A549 (cell line): ENCODE measurements around the gene REC8. TPM values are rescaled to one million over a fixed set of nuclear protein-coding genes. Genes with fewer than 3 reads are reported as not detected.

Experiments
- ATAC-seq, 2 experiments: fragments of 200-7000 bp in 1 of 2; fragments of >200 bp in 1 of 2; cut with Nextera tagmentation in 1 of 2; cut with Tn5 transposase in 1 of 2; 3 replicates each; pipeline versions ENCODE4 v1.8.0 to v1.9.1; 2018 to 2020; ENCODE audit warnings: mild to moderate bottlenecking in 1 of 2, moderate library complexity in 1 of 2
- CTCF ChIA-PET: fragments of 300-600 bp; sonication (Branson Sonifier 250); formaldehyde crosslinking; extraction: SDS; loops from one replicate; lab custom pipeline; 2021; ENCODE audit warnings: antibody characterized with exemption, inconsistent platforms; lab: Yijun Ruan, JAX
- POLR2A ChIA-PET: fragments of 350-600 bp; formaldehyde crosslinking; extraction: SDS; loops from one replicate; lab custom pipeline; 2021; ENCODE audit warnings: antibody characterized with exemption, inconsistent platforms; lab: Yijun Ruan, JAX
- DNase-seq, 2 experiments: peaks; one replicate each; pipeline versions ENCODE4 v3.0.0 to v3.0.0-alpha.2; 2011 to 2016; ENCODE audit warnings: low read depth in 1 of 2, low spot score in 1 of 2
- FAIRE-seq: peaks from 2 replicates; lab custom pipeline; 2011; peaks lifted over from hg19 to GRCh38; lab: Jason Lieb, UNC
- H3K27ac ChIP-seq, 2 experiments: fragments of >200 bp; sonication (Bioruptor Twin); formaldehyde crosslinking; 3 replicates each; pipeline ENCODE4 v1.5.1; 2016 to 2017
- H3K4me1 ChIP-seq: fragments of >200 bp; sonication (Bioruptor Twin); formaldehyde crosslinking; 3 replicates; pipeline ENCODE4 v1.6.1; 2016
- H3K4me2 ChIP-seq: fragments of >200 bp; sonication (Bioruptor Twin); formaldehyde crosslinking; 3 replicates; pipeline ENCODE4 v1.6.1; 2016
- H3K4me3 ChIP-seq: fragments of >200 bp; sonication (Bioruptor Twin); formaldehyde crosslinking; 3 replicates; pipeline ENCODE4 v1.5.1; 2016
- H3K9me3 ChIP-seq: fragments of >200 bp; sonication (Bioruptor Twin); formaldehyde crosslinking; 3 replicates; pipeline ENCODE4 v1.6.1; 2016
- CBX2 ChIP-seq: fragments of 200-600 bp; sonication (generic); IDR thresholded peaks from 2 replicates; pipeline ENCODE4 v1.6.1; 2016; ENCODE audit warnings: low read depth, mild to moderate bottlenecking, borderline replicate concordance
- CBX8 ChIP-seq: fragments of 200-600 bp; sonication (generic); IDR thresholded peaks from 2 replicates; pipeline ENCODE4 v1.6.1; 2016
- CHD4 ChIP-seq: fragments of 200-600 bp; sonication (generic); IDR thresholded peaks from 2 replicates; pipeline ENCODE4 v1.6.1; 2016; ENCODE audit warnings: antibody characterized with exemption, mild to moderate bottlenecking, borderline replicate concordance
- EHF ChIP-seq: fragments of 250-450 bp; sonication (Bioruptor Pico); IDR thresholded peaks from 2 replicates; pipeline ENCODE4 v1.5.0; 2020; ENCODE audit warnings: mild to moderate bottlenecking
- EHMT2 ChIP-seq: fragments of 200-600 bp; sonication (generic); IDR thresholded peaks from 2 replicates; pipeline ENCODE4 v1.6.1; 2016; ENCODE audit warnings: antibody characterized with exemption, low read depth, mild to moderate bottlenecking, moderate library complexity
- ESRRA ChIP-seq: fragments of 150-350 bp; IDR thresholded peaks from 2 replicates; pipeline ENCODE4 v1.6.1; 2014; ENCODE audit warnings: mild to moderate bottlenecking, low read length, borderline replicate concordance
- HEYL ChIP-seq: fragments of 250-450 bp; sonication (Bioruptor Pico); IDR thresholded peaks from 2 replicates; pipeline ENCODE4 v1.8.0; 2021; ENCODE audit warnings: mild to moderate bottlenecking, moderate library complexity
- HOXA7 ChIP-seq: fragments of 250-450 bp; sonication (Bioruptor Pico); IDR thresholded peaks from 2 replicates; pipeline ENCODE4 v1.5.0; 2020; ENCODE audit warnings: mild to moderate bottlenecking, moderate library complexity
- HOXB13 ChIP-seq: fragments of 250-450 bp; sonication (Bioruptor Pico); IDR thresholded peaks from 2 replicates; pipeline ENCODE4 v1.5.0; 2020; ENCODE audit warnings: low read depth, mild to moderate bottlenecking, moderate library complexity
- JUN ChIP-seq, 2 experiments: fragments of >200 bp; sonication (Bioruptor Twin); formaldehyde crosslinking; IDR thresholded peaks; 2 replicates in 1 of 2; 3 replicates in 1 of 2; pipeline ENCODE4 v1.6.1; 2016 to 2017
- MAZ ChIP-seq: fragments of 150-350 bp; IDR thresholded peaks from 2 replicates; pipeline ENCODE4 v1.6.1; 2014; ENCODE audit warnings: antibody characterized with exemption, low read depth, low read length, borderline replicate concordance
- MYC ChIP-seq: IDR thresholded peaks from 2 replicates; pipeline ENCODE4 v1.6.1; 2012; ENCODE audit warnings: mild to moderate bottlenecking, inconsistent platforms, low read length, improper control_type of control experiment, borderline replicate concordance
- NPAS2 ChIP-seq: fragments of 250-450 bp; sonication (Bioruptor Pico); IDR thresholded peaks from 2 replicates; pipeline ENCODE4 v1.8.0; 2022; ENCODE audit warnings: mild to moderate bottlenecking, moderate library complexity, borderline replicate concordance
- NR3C1 ChIP-seq: fragments of >200 bp; sonication (Bioruptor Twin); formaldehyde crosslinking; IDR thresholded peaks from 3 replicates; pipeline ENCODE4 v1.6.1; 2017
- RARB ChIP-seq: fragments of 250-450 bp; sonication (Bioruptor Pico); IDR thresholded peaks from 2 replicates; pipeline ENCODE4 v1.8.0; 2021; ENCODE audit warnings: mild to moderate bottlenecking, moderate library complexity
- RCOR1 ChIP-seq: fragments of 150-350 bp; IDR thresholded peaks from 2 replicates; pipeline ENCODE4 v1.6.1; 2014; ENCODE audit warnings: antibody characterized with exemption, low read length, low read depth
- TFCP2L1 ChIP-seq: fragments of 250-450 bp; sonication (Bioruptor Pico); IDR thresholded peaks from 2 replicates; pipeline ENCODE4 v1.5.0; 2021; ENCODE audit warnings: mild to moderate bottlenecking
- WGBS: methylation state at CpG from one replicate; pipeline ENCODE4 v1.1.6; 2017; ENCODE audit errors: missing lambda C conversion rate; 5-methylcytosine and 5-hydroxymethylcytosine counted together
- polyA plus RNA-seq, 4 experiments: library from polyadenylated mRNA; depleted of rRNA in 3 of 4; stranded (reverse); fragments of >200 nt; fragmentation: RNase III in 1 of 4; extraction: RNeasy Plus Mini Kit Qiagen cat#74134 plus additional on column Dnase treatment in 1 of 4; gene quantifications; 2 replicates in 3 of 4; 3 replicates in 1 of 4; pipeline ENCODE4 v1.2.3, GENCODE V29; 2011 to 2017
- TF ChIP-seq, protein P1 (sequence below): fragments of 150-350 bp; IDR thresholded peaks from 2 replicates; pipeline ENCODE4 v1.6.1; 2014; ENCODE audit warnings: low read depth, mild to moderate bottlenecking, low read length
- TF ChIP-seq, protein P2 (sequence below): fragments of >200 bp; sonication (Bioruptor Twin); formaldehyde crosslinking; IDR thresholded peaks from 2 replicates; pipeline ENCODE4 v1.6.1; 2016
- TF ChIP-seq, protein P3 (sequence below): fragments of 450-650 bp; IDR thresholded peaks from 2 replicates; pipeline ENCODE4 v1.6.1; 2014; ENCODE audit warnings: antibody characterized with exemption
- TF ChIP-seq, protein P4 (sequence below): IDR thresholded peaks from 2 replicates; pipeline ENCODE4 v1.6.1; 2012

The REC8 gene
- polyA plus RNA-seq, 2 of the 4 experiments (the other 2 are of a cell fraction) = 1.9 to 4.2 TPM

DNA sequence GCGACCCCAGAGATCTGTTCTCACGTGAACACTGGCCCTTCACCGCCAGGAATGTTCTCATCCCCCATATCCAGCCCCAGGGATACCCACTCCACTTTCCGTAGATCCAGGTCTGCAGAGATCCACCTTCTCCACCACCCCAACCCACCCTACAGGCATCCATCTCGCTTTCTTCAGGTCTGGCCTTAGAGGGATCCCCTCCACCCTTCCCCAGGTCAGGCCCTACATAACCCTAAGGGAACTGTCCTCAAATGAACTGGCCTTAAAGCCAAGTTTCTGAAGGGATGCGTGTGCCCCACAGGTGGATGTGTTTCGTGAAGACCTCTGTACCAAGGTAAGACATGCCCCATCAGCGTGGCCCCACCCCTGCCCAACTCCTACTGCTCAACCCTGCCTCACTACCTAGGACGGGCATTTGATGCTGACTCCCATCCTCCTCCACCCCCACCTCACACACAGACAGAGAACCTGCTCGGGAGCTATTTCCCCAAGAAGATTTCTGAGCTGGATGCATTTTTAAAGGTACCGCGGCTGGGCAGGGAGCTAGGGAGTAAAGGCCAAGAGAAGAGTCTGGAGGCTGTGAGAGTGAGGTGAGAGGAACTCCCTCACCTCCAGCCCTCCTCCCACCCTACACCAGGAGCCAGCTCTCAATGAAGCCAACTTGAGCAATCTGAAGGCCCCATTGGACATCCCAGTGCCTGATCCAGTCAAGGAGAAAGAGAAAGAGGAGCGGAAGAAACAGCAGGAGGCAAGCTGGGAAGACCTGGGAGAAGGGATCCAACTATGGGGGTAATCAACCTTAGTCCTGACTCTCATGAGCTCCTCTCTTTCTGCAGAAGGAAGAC is 35.0 kb upstream of the REC8 start:
- Histone ChIP-seq H3K4me3 (peak overlapping the region; percentile 88), H3K27ac (peak overlapping the region; percentile 96 to 98), H3K4me2 (peak overlapping the region; percentile 98), H3K9me3 (no peaks in the 10 kb centered on the region), H3K4me1 (peaks cover 32% of the 10 kb centered on the region)
- 50% methylated on average over 13 of the region's 13 CpGs for WGBS
- TF ChIP-seq JUN (IDR thresholded peaks at IDR 0.05) (no peak), HOXA7 (no peak)
- TF ChIP-seq, protein P1, sequence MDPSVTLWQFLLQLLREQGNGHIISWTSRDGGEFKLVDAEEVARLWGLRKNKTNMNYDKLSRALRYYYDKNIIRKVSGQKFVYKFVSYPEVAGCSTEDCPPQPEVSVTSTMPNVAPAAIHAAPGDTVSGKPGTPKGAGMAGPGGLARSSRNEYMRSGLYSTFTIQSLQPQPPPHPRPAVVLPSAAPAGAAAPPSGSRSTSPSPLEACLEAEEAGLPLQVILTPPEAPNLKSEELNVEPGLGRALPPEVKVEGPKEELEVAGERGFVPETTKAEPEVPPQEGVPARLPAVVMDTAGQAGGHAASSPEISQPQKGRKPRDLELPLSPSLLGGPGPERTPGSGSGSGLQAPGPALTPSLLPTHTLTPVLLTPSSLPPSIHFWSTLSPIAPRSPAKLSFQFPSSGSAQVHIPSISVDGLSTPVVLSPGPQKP = no peak
- ATAC-seq (no peak), DNase-seq (no peak), FAIRE-seq (no peak)
- ChIA-PET POLR2A (interaction anchor here (0.6 to 5.2 kb wide), 5 partner anchors 16 to 77 kb away, joined by 3 to 48 read pairs (median 7); partner anchors contain the start of genes CHMP4A, DCAF11 and NRL), CTCF (interaction anchor here (0.7 to 5.4 kb wide), 12 partner anchors 9 to 83 kb away, joined by 3 to 47 read pairs (median 4); partner anchors contain the start of genes DCAF11, IRF9, NRL and RNF31)

DNA sequence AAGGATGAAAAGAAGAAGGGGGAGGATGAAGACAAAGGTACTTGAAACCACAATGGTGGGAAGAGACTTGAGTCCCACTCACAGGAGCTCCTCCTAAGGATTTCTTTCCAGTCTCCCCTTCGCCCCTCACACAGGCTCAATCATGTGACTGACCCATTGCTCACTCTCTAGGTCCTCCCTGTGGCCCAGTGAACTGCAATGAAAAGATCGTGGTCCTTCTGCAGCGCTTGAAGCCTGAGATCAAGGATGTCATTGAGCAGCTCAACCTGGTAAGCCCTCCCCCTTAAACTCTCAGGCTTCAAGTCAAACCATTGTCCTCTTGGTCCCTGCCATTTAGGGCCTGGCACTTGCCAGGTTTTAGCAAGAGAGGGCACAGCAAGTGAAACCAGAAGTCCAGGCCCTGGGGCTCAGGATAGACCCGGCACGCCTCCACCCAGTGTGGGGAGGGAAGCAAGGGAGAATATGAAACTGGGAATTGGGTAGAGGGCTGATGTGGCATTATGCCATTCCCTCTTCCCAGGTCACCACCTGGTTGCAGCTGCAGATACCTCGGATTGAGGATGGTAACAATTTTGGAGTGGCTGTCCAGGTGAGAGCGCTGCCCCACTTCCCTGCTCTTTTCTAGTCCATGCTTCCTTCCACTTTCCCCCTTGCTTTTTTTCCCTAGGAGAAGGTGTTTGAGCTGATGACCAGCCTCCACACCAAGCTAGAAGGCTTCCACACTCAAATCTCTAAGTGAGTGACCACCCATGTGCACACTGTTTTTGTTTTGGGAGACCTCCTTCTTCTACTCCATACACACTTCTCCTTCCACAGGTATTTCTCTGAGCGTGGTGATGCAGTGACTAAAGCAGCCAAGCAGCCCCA is 34.1 kb upstream of the REC8 start:
- Histone ChIP-seq H3K4me3 (no peak overlapping the region), H3K4me2 (no peak overlapping the region; the same call in 1 of the 3 replicates), H3K27ac (no peak overlapping the region), H3K9me3 (no peaks in the 10 kb centered on the region), H3K4me1 (peaks cover 37% of the 10 kb centered on the region)
- ChIA-PET CTCF (interaction anchor here (0.7 to 5.4 kb wide), 12 partner anchors 8 to 159 kb away, joined by 3 to 47 read pairs (median 4); partner anchors contain the start of genes DCAF11, IRF9, NRL and RNF31), POLR2A (interaction anchor here (0.6 to 5.2 kb wide), 4 partner anchors 9 to 44 kb away, joined by 3 to 48 read pairs (median 4); partner anchors contain the start of genes DCAF11, NRL and PCK2)
- DNase-seq (no peak), ATAC-seq (no peak), FAIRE-seq (no peak)
- TF ChIP-seq TFCP2L1 (CRISPR knock-in tag) = no peak
- TF ChIP-seq HOXB13 (CRISPR knock-in tag) = no peak
- TF ChIP-seq RARB (CRISPR knock-in tag) = no peak
- no peak for TF ChIP-seq CBX2
- TF ChIP-seq, protein P2, sequence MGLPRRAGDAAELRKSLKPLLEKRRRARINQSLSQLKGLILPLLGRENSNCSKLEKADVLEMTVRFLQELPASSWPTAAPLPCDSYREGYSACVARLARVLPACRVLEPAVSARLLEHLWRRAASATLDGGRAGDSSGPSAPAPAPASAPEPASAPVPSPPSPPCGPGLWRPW = no peak
- WGBS = 92% methylated on average over 8 of the region's 8 CpGs

DNA sequence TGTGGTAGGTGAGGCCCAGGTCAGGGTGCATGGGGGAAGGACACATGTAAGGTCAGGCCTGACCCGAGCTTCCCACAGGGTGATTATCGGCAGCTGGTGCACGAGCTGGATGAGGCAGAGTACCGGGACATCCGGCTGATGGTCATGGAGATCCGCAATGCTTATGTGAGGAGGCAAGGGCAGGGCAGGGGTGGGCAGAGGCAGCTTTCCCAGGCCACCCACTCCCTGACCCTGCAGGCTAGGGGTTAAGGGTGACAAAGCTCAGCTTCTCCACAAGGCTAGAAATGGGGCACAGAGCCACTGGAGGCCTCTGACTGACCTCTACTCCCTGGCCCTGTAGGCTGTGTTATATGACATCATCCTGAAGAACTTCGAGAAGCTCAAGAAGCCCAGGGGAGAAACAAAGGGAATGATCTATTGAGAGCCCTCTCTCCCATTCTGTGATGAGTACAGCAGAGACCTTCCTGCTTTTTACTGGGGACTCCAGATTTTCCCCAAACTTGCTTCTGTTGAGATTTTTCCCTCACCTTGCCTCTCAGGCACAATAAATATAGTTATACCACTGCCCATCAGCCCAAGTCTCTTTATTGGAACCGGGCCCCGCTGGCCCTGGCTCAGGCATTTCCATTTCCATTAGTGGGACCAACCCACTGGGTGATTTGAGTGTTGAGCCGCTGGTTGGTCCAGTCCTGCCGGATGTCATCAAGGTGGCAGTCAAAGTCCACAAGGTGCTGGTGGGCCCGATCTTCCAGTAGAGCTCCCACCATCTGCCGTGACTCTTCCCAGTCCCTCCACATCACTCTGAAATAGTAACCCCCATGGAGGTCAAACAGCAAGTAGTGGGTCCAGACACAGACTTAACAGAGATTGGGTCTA is 33.2 kb upstream of the REC8 start:
- ATAC-seq (no peak), FAIRE-seq (no peak), DNase-seq (no peak)
- no peaks in the 10 kb centered on the region for H3K9me3 ChIP-seq
- H3K4me3 ChIP-seq = no peak overlapping the region
- CTCF ChIA-PET = interaction anchor here (1.0 to 5.4 kb wide), 12 partner anchors 10 to 159 kb away, joined by 3 to 47 read pairs (median 4); partner anchors contain the start of genes DCAF11, IRF9, NRL and RNF31
- peak overlapping the region; percentile 78; the same call in 2 of the 3 replicates for H3K4me2 ChIP-seq
- 88% methylated on average over 13 of the region's 13 CpGs for WGBS
- H3K27ac ChIP-seq = no peak overlapping the region
- POLR2A ChIA-PET = interaction anchor here (1.0 to 5.2 kb wide), 4 partner anchors 8 to 45 kb away, joined by 4 to 48 read pairs (median 18); partner anchors contain the start of genes DCAF11, NRL and PCK2
- peaks cover 37% of the 10 kb centered on the region for H3K4me1 ChIP-seq
- no peak for TF ChIP-seq NR3C1
- no peak for TF ChIP-seq HEYL (CRISPR knock-in tag)
- TF ChIP-seq EHMT2 = no peak
- TF ChIP-seq, protein P3, sequence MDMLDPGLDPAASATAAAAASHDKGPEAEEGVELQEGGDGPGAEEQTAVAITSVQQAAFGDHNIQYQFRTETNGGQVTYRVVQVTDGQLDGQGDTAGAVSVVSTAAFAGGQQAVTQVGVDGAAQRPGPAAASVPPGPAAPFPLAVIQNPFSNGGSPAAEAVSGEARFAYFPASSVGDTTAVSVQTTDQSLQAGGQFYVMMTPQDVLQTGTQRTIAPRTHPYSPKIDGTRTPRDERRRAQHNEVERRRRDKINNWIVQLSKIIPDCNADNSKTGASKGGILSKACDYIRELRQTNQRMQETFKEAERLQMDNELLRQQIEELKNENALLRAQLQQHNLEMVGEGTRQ = no peak
- no peak for TF ChIP-seq HOXB13 (CRISPR knock-in tag)
- no peak for TF ChIP-seq CBX8
- TF ChIP-seq CHD4 = no peak
- TF ChIP-seq, protein P4, sequence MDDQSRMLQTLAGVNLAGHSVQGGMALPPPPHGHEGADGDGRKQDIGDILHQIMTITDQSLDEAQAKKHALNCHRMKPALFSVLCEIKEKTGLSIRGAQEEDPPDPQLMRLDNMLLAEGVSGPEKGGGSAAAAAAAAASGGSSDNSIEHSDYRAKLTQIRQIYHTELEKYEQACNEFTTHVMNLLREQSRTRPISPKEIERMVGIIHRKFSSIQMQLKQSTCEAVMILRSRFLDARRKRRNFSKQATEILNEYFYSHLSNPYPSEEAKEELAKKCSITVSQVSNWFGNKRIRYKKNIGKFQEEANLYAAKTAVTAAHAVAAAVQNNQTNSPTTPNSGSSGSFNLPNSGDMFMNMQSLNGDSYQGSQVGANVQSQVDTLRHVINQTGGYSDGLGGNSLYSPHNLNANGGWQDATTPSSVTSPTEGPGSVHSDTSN = no peak
- TF ChIP-seq RCOR1 = no peak
- no peak for TF ChIP-seq EHF (CRISPR knock-in tag)
- TF ChIP-seq, protein P2 = no peak
- TF ChIP-seq NPAS2 = no peak
- no peak for TF ChIP-seq ESRRA
- TF ChIP-seq MYC = no peak
- no peak for TF ChIP-seq MAZ
